Stimulated activated effector memory CD8-positive, alpha-beta T cell treated with anti-CD3 and anti-CD28 coated beads, Interleukin-12 subunit alpha, Interleukin-12 subunit beta, amount 100 ng/mL, for 72 hours (primary cell): ENCODE results near the gene COL2A1.
"Not testable (repeated sequence)": the region's sequence is repeated elsewhere in the genome, so short reads cannot be mapped to it uniquely, and the experiment has no call there.

Experiments
- ATAC-seq: fragments of 150-1000 bp; cut with Tn5 transposase; 2 replicates; pipeline ENCODE4 v1.10.0; 2021
- DNase-seq, 2 donors: peaks; one replicate each; pipeline ENCODE4 v3.0.0; 2021 to 2022; ENCODE audit warnings: low spot score in 2 of 2
- H3K27ac Mint-ChIP-seq: one replicate; pipeline ENCODE4 v1.8.0; 2022; ENCODE audit warnings: mild to moderate bottlenecking, mixed read lengths
- H3K36me3 Mint-ChIP-seq: one replicate; pipeline ENCODE4 v1.8.0; 2022; ENCODE audit warnings: mild to moderate bottlenecking, mixed read lengths
- H3K4me1 Mint-ChIP-seq: one replicate; pipeline ENCODE4 v1.8.0; 2022; ENCODE audit warnings: mixed read lengths
- H3K4me3 Mint-ChIP-seq: one replicate; pipeline ENCODE4 v1.8.0; 2022; ENCODE audit warnings: mild to moderate bottlenecking, mixed read lengths
- H3K9me3 Mint-ChIP-seq: one replicate; pipeline ENCODE4 v1.8.0; 2022; ENCODE audit warnings: mixed read lengths

Gene COL2A1

DNA sequence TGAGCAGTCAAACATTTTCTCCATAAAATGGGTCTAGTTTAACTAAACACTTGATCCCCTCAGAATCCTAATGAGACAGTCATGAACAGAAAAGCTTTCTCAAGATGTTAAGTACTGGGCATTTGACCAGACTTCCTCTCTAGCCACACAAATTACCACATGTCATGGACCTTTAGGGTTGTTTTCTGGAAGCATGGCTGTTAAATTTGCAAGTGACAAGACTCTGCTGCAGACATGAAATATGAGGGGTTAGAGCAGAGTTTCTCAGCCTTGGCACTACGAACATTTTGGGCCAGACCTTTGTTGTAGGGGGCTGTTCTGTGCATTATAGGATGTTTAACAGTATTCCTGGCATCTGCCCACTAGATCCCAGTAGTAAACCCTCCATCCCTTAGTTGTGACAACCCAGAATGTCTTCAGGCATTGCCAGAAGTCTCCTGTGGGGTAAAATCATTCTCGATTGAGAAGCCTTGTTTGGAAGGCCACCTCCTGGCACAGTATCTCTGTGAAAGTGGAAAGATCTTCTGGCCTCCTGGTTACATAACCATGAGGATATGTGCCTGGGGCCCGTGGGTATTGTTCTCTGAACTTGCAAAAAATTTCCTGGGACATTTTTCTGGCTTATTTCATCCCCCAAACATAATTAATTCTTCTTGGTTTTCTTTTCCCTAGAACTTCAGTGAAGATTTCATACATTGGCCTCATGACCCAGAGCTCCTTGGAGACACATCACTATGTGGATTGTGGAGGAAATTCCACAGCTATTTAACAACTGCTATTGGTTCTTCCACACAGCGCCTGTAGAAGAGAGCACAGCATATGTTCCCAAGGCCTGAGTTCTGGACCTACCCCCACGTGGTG is 36.6 kb downstream of the COL2A1 start:
- H3K36me3 Mint-ChIP-seq, result peaks cover 53% of the 10 kb centered on the region
- no peaks in the 10 kb centered on the region for H3K9me3 Mint-ChIP-seq
- ATAC-seq (no peak), DNase-seq (no peak)
- H3K4me1 Mint-ChIP-seq, result peaks cover 46% of the 10 kb centered on the region
- peak overlapping the region; percentile 37 for H3K27ac Mint-ChIP-seq
- no peak overlapping the region for H3K4me3 Mint-ChIP-seq

DNA sequence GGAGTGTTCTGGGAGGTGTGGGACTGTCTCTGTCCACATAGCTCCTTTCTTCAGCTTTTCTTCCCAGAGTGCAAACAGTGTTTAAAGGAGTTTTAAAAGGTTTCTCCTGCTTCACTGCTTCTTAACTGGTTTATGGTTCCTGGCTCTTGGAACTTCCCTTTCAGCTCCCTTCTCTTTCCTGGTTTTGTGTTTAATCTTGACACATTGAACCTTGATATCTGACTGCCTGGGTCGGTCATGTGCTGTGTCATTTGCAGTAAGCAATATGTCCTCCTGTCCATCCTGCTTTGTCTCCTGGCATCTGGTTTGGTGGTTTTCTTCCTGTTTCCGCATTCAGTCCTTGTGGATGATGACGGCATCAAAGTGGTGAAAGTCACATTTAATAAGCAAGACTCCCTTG is 38.7 kb downstream of the COL2A1 start:
- H3K4me1 Mint-ChIP-seq, result peaks cover 47% of the 10 kb centered on the region
- DNase-seq (no peak), ATAC-seq (no peak)
- no peaks in the 10 kb centered on the region for H3K9me3 Mint-ChIP-seq
- no peak overlapping the region for H3K27ac Mint-ChIP-seq
- peaks cover 53% of the 10 kb centered on the region for H3K36me3 Mint-ChIP-seq
- no peak overlapping the region for H3K4me3 Mint-ChIP-seq

- Mint-ChIP-seq H3K27ac (peak overlapping the region; percentile 98), H3K4me3 (peak overlapping the region; percentile 100), H3K4me1 (peaks cover 47% of the 10 kb centered on the region), H3K36me3 (peaks cover 51% of the 10 kb centered on the region), H3K9me3 (no peaks in the 10 kb centered on the region)
- ATAC-seq, result no peak
- no peak for DNase-seq
Measured at GRCh38 chr12:47964106-47964728, 40.1 kb downstream of the COL2A1 start.

- peak; percentile 93 for DNase-seq
- Mint-ChIP-seq H3K27ac (peak within 1 kb of the TSS; percentile 98), H3K36me3 (peaks cover 43% of the 10 kb centered on the region), H3K4me1 (peaks cover 47% of the 10 kb centered on the region), H3K4me3 (peak within 1 kb of the TSS; percentile 100), H3K9me3 (no peaks in the 10 kb centered on the region)
- peak; percentile 95 for ATAC-seq
Measured at GRCh38 chr12:47963340-47964040, 40.8 kb downstream of the COL2A1 start, which contains the start of gene TMEM106C. TMEM106C (plus strand) TSS chr12:47963596; CDS start chr12:47964237, 641 bp downstream.

DNA sequence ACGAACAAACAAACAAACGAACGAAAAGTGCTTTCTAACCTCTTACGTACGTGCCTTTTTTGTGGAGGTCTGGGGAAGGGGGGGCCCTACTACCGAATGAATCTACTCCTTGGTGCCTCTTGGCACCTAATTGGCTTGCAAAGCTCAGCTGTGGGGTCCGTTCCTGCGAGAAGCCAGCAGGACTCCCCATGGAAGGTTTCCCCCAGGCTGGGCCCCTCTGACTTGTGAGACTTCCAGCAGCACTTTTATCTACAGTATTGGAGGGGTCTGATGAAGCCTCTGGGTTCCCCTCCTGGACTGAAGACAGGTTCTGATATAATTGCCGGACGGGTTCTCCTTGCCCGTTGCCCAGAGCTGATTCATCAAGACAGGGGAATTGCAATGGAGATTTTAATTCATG is 42.1 kb downstream of the COL2A1 start:
- H3K36me3 Mint-ChIP-seq, result peaks cover 30% of the 10 kb centered on the region
- H3K27ac Mint-ChIP-seq, result no peak overlapping the region
- H3K4me3 Mint-ChIP-seq, result no peak overlapping the region
- no peak for ATAC-seq
- H3K4me1 Mint-ChIP-seq, result peaks cover 45% of the 10 kb centered on the region
- H3K9me3 Mint-ChIP-seq, result no peaks in the 10 kb centered on the region
- DNase-seq, result no peak

DNA sequence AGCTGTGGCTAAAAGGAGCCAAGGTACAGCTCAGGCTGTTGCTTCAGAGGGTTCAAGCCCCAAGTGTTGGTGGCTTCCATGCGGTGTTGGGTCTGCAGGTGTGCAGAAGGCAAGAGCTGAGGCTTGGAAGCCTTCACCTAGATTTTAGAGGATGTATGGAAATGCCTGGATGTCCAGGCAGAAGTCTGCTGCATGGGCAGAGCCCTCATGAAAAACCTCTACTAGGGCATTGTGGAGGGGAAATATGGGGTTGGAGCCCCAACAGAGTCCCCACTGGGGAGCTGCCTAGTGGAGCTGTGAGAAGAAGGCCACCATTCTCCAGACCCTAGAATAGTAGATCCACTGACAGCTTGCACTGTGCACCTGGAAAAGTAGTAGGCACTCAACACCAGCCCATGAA is 46.6 kb downstream of the COL2A1 start:
- H3K4me3 Mint-ChIP-seq, H3K9me3 Mint-ChIP-seq, H3K27ac Mint-ChIP-seq, DNase-seq, ATAC-seq, H3K36me3 Mint-ChIP-seq, H3K4me1 Mint-ChIP-seq: not testable (repeated sequence)

GRCh38 chr12:47955059-47955458 is 49.2 kb downstream of the COL2A1 start:
- no peaks in the 10 kb centered on the region for H3K36me3 Mint-ChIP-seq
- no peaks in the 10 kb centered on the region for H3K9me3 Mint-ChIP-seq
- no peak overlapping the region for H3K27ac Mint-ChIP-seq
- DNase-seq, result no peak
- no peaks in the 10 kb centered on the region for H3K4me1 Mint-ChIP-seq
- no peak overlapping the region for H3K4me3 Mint-ChIP-seq
- ATAC-seq, result no peak

DNA sequence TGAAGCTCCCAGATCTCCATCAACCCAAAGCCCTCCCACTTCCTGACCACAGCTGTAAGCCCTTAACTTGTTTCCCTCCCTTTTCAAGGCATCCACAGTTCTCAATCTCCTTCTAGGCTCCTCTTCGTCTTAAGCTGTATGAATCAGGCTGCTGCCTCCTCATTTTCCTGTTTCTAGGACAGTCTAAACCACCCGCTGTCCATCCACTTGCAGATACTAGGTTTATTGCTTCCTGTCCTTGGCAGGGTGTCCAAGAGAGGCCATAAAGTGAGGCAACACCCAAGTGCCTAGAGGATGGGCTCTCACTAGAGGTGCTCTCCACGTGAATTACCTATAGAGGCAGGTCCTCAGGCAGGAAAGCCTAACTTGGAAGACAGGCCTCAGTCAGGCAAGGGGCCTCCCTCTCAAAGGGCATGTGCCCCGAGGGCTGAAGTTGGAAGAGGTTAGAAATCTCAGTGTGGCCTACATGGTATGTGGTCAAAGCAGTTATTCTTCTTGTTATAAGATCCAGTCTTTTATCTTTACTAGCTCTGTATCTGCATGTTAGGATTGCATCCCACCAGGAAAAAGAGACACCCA is 49.7 kb downstream of the COL2A1 start:
- no peaks in the 10 kb centered on the region for H3K36me3 Mint-ChIP-seq
- no peaks in the 10 kb centered on the region for H3K9me3 Mint-ChIP-seq
- DNase-seq (no peak), ATAC-seq (no peak)
- H3K4me1 Mint-ChIP-seq, result peaks cover 3% of the 10 kb centered on the region
- no peak overlapping the region for H3K27ac Mint-ChIP-seq
- H3K4me3 Mint-ChIP-seq, result no peak overlapping the region

DNA sequence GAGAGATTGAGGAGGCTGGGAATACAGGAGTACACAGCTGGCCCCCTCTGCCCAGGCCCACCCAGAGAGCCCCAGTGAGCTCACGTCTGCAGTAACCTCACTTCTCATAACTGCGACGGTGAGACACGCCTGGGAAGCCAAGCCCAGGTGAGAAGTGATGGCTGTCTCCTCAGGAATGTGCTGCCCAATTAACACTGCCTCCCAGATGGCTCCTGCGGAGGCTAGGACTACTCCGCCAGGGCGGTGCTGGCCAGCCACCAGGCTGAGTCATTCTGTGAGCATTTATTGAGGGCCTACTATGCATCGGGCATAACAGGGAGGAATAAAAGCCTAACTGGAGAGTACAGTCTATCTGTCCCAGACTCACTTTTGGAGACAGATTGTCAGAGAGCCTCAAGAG is 50.2 kb downstream of the COL2A1 start:
- H3K4me3 Mint-ChIP-seq, result no peak overlapping the region
- DNase-seq (no peak), ATAC-seq (no peak)
- H3K4me1 Mint-ChIP-seq, result peaks cover 8% of the 10 kb centered on the region
- H3K36me3 Mint-ChIP-seq, result no peaks in the 10 kb centered on the region
- no peaks in the 10 kb centered on the region for H3K9me3 Mint-ChIP-seq
- no peak overlapping the region for H3K27ac Mint-ChIP-seq

DNA sequence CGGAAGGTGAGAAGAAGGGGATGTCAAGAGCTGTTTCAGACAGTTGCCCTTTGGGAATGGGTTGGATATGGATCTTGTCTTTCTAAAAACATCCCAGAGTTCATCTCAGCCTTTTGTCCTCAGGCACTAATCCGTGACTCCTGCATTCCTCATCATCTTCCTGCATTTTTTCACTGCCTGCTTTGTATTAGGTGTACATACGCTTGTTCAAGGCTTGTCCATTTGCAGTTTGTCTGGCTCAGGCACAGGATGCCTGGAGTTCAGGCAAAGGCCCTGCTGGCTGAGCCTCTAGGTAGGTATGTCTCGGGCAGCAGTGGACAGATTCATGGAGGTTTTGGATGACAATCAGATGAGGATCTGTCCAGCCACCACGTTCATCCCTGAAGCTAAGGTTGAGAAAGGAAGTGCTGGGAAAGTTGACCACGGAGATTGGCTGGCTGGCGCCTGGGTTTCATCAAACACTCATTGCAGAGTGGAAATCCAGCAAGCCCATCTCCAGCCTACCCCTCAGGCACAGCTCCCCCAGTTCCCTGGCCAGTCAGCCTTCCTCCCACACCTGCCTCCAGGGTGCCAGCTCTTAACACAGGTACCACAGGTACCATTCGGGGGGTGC is 53.3 kb downstream of the COL2A1 start:
- Mint-ChIP-seq H3K9me3 (no peaks in the 10 kb centered on the region), H3K4me3 (no peak overlapping the region), H3K36me3 (no peaks in the 10 kb centered on the region), H3K4me1 (peaks cover 9% of the 10 kb centered on the region), H3K27ac (no peak overlapping the region)
- ATAC-seq (no peak), DNase-seq (no peak)

DNA sequence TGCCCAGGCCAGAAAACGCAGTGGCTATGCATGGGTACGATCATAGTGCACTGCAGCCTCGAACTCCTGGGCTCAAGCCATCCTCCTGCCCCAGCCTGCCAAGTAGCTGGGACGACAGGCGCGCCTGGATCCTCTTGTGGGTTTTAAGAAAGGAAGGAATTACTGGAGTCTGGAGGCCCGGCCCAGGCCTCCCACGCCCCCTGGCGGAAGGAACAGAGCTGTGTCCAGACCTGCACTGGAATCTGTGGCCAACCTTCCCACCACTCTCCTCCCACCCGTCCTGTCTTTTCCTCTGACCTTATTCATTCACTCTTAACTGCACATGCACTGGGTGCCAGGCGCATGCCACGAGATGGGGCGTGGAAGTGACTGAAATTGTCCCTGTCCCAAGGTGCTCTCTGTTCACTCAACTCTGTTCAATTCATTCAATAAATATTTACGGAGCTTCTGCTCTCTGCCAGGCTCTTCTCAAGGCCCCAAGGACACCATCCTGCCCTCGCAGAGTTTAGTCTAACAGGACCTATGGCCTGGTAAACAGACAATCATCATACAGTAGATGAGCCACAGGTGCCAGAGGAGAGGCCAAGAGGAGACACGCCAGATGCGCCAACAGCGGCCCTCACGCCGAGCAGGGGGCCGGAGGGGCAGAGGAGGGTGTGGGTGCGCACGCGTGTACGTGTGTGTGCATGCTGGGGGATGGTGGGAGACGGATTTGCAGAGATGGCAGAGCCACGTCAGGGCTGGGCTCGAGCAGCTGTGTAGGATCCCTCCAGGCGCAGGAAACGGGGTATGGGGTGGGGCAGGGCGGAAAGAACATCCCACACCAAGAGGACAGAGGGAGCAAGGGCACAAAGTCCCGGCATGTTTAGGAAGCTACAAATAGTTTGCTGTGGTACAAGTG is 54.6 kb downstream of the COL2A1 start:
- Mint-ChIP-seq H3K4me1 (peaks cover 9% of the 10 kb centered on the region), H3K27ac (peak overlapping the region; percentile 64), H3K36me3 (no peaks in the 10 kb centered on the region), H3K4me3 (no peak overlapping the region), H3K9me3 (no peaks in the 10 kb centered on the region)
- ATAC-seq (peak; percentile 72), DNase-seq (peak; percentile 38 to 70)

- Mint-ChIP-seq H3K27ac (no peak overlapping the region), H3K36me3 (no peaks in the 10 kb centered on the region), H3K4me3 (no peak overlapping the region), H3K4me1 (peaks cover 9% of the 10 kb centered on the region), H3K9me3 (no peaks in the 10 kb centered on the region)
- no peak for DNase-seq
- no peak for ATAC-seq
Measured at GRCh38 chr12:47947341-47947740, 56.9 kb downstream of the COL2A1 start.

GRCh38 chr12:47946413-47947323 is 57.6 kb downstream of the COL2A1 start:
- peaks cover 10% of the 10 kb centered on the region for H3K4me1 Mint-ChIP-seq
- peak overlapping the region; percentile 88 for H3K27ac Mint-ChIP-seq
- no peak for DNase-seq
- ATAC-seq, result no peak
- no peaks in the 10 kb centered on the region for H3K36me3 Mint-ChIP-seq
- no peaks in the 10 kb centered on the region for H3K9me3 Mint-ChIP-seq
- no peak overlapping the region for H3K4me3 Mint-ChIP-seq
